ENCODE data around the gene EPHA2.
A peak's percentile ranks its signal among the peaks of the same experiment; 100 is the strongest.

EPHA2 gene

DNA sequence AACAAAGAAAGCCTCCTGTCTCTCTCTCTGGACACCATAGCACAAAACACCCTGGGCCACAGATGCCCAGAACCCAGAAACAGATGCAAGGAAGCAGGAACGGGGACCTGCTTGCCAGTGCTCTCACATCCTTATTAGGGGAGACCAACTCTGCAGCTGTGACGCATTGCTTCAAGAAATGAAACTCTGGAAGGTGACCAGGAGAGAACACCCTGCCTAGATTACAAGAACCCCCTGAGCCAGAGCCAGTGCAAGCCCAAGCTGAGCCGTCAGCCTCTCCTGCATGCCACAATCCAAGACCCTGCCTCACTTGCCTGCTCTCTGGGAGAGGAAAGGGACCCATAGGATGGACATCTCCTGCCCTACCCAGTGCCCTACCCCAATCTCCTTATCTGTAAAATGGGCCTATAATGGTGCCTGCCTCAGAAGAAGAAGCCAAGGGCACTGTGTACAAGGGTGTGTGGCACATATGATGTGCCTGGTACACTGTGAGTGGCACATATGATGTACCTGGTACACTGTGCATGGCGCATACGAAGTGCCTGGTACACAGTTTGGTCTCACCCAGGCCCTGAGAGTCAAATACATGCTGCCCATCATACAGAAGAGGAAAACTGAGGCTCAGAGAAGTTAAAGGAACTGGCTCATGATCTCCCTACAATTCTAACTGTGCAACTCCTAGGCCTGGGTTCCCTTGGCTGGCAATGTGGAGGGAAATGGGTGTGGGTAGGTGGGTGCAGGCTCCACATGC lies 65.6 kb downstream of the EPHA2 start:
- DNase-seq = no peak

GRCh38 chr1:16088996-16089395 lies 66.9 kb downstream of the EPHA2 start:
- DNase-seq = no peak

DNA sequence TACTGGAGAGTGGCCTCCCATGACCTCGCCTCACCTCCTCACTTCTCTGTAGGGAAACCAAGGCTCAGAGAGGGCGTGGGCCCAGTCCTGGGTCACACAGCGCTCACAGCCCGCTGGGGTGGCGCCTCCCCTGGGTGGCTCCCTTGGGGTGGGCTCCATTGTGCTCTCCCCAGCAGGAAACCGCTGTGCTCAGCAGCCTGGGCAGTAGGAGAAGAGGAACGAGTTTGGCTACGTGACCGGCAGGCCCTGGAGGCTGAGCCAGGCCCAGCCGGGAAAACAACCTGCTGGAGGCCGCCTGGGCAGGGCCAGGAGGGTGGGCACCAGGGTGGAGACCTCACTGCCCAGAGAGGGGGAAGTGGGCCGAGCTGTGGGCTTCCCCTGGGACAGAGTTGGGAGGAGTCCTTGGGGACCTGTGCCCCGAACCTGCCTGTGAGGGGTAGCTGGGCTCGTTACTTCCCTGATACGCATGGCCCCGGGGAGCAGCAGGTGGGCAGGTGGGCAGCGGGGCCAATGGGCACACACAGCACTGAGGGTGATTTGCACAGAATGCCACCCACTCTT lies 67.4 kb downstream of the EPHA2 start:
- no peak for DNase-seq

- DNase-seq = no peak
These were observed 68.1 kb downstream of the EPHA2 start for GRCh38 chr1:16087733-16088132.

- DNase-seq = peak; percentile 8 to 19
These were observed 70.3 kb downstream of the EPHA2 start for GRCh38 chr1:16085522-16085921.

DNA sequence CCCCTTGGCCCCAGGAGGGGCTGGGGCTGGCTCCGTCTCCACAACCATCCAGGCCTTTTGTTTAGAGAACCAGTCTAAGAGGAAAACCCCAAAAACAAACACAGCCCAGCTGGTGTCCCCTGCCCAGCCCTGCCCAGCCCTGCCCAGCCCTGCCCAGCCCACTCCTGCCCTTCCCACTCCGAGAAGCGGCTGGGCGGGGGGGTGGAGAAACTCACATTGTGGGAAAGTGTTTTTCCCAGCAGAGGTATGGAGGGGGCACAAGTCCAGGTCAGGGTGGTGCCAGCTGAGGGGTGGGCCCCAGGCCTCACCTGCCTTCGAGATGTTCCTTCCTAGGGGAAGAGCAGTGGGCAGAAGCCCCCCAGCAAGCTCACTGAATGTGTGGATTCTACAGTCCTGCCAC lies 72.4 kb downstream of the EPHA2 start:
- DNase-seq = no peak

DNA sequence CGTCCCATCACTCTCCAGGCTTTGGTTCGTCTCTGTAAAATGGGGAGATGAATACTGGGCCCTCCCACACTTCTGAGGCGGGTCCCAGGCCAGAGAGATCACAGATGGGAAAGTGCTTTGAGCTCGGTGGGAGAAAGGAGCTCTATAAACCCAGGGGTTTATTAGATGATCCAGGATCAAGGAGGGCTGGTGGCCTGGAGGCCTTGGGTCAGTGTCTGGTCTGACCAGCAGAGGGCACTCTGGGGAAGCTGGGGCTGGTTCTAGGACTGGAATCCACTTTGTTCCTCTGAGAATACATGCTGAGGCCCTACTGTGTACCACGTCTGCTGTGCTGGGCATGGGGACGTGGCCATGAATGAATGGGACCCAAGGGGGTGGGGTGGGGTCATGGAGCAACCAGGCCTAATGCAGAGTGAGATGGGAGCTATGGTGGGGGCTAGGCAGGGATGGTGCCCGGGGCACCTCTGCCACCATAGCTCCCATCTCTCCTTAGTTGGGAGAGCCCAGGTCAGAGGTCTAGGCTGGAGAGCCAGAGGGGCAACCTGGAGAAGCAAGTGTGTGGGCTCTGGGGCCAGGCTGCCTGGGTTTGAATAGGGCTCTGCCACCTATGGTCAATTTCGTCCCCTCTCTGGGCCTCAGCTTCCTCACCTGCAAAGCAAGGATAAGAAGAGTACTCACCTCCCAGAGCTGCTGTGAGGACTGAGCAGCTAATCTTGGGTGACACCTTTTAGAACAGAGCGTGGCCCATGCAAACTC lies 73.4 kb downstream of the EPHA2 start:
- peak; percentile 72 for DNase-seq

GRCh38 chr1:16081636-16082035 lies 74.2 kb downstream of the EPHA2 start:
- DNase-seq = no peak

DNA sequence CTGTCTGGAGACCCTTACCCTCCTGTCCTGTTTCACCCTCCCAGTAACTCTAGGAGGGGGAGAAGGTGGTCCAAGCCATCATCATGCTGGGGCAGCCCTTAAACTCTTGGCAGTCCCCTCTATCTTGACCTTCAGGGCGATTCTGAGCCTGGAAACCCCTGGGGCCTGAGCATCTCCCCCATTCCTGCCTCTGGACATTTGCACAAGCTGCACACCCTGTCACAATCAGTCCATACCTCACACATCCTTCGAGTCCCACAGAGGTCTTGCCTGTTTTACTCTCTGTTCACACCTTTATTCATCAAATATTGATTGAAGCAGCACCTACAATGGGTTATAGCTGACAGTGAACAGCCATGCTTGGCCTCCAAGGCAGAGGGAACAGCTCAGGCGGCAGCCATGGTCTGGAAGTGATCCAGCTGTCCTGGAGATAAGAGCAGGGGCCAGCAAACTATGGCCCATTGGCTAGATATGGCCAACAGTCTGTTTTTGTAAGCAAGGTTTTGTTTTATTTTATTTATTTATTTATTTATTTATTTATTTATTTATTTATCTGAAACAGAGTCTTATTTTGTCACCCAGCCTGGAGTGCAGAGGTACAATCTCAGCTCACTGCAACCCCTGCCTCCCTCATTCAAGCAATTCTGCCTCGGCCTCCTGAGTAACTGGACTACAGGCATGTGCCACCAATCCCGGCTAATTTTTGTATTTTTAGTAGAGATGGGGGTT lies 75.3 kb downstream of the EPHA2 start:
- no peak for DNase-seq

DNA sequence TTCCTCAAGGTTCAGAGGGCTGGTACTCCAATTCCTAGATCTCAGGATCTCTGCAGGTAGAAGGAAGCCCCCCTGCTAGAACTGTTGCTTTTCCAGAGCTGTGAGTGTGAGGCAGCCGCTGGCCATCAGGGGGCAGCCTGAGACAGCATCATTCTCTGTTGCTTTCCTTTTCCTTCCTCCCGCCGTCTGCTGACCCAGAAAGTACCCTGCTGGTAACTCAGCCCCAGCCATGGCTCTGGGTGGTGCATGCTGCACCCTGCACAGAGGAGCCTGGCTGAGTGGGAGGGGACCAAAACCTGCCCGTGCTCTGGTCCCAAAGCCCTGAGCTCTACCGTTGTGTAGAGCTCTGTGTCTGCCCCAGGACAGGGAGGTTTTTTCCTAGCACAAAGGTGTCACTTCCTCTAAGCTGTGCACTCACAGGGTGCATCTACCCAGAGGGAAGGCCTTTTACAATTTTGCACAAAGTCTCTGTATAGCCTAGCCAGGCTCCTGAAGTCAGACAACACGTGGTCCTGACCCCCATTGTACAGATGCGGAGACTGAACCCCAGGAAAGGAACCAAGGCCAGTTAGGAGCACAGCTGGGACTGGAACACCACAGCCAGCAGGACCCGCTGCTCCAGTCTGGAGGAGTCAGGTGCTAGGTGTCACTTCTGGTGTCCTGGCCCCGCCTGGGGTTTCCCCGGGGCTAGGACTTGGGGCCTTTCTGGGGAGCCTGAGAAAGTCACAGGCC lies 76.8 kb downstream of the EPHA2 start:
- DNase-seq = peak; percentile 52 to 53

- no peak for DNase-seq
These were observed 78.2 kb downstream of the EPHA2 start for GRCh38 chr1:16077406-16078245.

DNA sequence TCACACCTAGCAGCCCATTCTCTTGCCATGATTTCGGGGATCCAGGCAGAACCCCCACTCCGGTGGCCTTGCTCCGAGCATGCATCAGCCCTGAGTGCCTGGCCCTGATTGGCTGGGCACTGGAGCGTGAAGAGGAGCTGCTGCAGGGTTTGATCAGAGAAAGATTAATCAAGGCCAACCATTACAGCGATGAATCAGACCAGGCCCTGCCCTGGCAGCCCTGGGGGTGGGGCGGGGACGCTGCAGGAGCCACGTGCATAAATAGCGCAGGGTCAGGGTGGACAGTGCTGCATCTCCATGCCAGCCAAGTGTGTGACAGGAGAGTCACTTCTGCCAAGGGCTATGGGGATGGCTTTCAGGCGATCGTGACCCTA lies 79.0 kb downstream of the EPHA2 start:
- no peak for DNase-seq

DNA sequence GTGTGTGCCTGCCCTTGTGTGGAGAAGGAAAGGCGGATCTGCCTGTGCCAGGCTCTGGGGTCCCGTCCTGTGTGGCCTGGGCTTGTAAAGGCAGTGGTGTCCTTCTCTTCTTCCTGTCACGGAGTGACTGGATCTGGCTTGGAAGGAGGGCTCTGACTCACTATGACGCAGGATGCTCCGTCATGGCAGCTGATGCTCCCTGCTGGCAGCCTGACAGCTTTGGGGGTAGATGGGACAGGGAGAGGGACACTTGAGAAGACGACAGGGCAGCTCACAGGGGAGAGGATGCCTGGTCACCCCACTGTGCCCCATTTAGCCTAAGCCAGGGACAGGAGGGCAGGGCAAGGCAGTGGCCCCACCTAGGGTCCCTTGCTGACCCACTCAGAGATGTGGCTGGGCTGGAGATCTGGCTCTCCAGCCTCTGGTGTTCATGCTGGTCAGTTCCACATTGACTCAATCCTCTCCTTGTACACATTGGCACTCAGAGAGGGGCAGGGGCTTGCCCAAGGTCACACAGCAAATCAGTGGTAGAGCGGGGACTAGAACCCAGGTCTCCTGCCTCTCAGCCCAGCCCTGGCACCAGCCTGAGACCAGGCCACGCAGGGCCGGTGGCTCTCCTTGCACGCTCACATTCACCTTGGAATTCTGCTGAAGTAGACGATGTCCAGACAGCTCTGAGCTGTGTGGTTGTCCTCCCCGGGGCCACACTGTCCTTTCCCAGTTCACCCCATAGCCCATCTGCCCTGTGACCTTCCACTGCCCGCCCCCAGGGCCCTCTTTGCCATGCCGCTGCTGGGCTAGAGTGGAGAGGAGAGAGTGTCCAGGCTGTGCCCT lies 79.6 kb downstream of the EPHA2 start:
- DNase-seq = no peak

DNA sequence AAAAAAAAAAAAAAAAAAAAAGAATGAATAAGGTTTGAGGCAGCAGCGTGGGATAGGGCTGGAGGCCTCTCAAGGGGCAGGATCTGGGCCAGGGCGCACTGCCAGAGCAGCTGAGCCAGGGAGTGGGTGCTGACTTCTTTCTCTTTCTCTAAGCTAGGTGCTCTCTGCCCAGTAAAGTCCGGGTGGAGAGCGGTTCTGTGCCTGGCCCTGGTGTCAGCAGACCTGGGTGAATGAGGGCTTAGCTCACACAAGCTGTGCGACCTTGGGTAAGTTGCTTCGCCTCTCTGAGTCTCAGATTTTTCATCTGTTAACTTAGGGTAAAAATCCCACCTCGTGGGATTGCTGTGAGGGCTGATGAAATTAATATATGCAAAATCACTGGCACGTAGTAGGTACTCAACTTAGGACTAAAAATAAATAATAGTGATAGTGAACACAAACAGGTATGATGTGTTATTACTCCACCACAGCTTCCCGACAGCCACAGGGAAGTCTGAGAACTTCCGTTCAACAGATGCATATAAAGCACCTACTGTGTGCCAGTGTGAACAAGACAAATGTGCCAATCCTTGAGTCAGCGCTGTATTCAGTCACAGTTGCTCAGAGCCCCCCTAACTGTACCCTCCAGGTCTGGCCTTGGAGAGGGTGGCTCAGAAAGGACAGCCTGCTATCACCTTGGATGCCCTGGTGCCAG lies 80.4 kb downstream of the EPHA2 start:
- no peak for DNase-seq
